Liver (tissue), 2 donors: ENCODE data around the gene SLN.

ENCODE experiments used
- EGR1 ChIP-seq, 2 donors: IDR thresholded peaks; 2 replicates each; pipeline ENCODE4 v1.6.1; 2016 to 2018; ENCODE audit warnings: antibody characterized with exemption in 2 of 2, low read depth in 2 of 2
- SP1 ChIP-seq: IDR thresholded peaks from 2 replicates; pipeline ENCODE4 v1.6.1; 2018; ENCODE audit warnings: antibody characterized with exemption, mild to moderate bottlenecking
- TAF1 ChIP-seq: conservative IDR thresholded peaks from 2 replicates; pipeline ENCODE4 v1.6.1; 2016; ENCODE audit warnings: antibody characterized with exemption, mild to moderate bottlenecking
- donor health status: healthy.

GRCh38 chr11:107691000-107691750 lies 20.7 kb downstream of the SLN start:
- TF ChIP-seq SP1, result no peak
- TF ChIP-seq TAF1, result no peak
- no peak for TF ChIP-seq EGR1 (IDR thresholded peaks at IDR 0.05; ENCODE audit: low read depth in 2 of 2)
